OCI-LY7 (cell line): ENCODE results near the gene SFPQ.

Experiments used
- CTCF ChIP-seq: fragments of 200-600 bp; sonication (generic); conservative IDR thresholded peaks from 2 replicates; pipeline ENCODE4 v1.5.1; 2014; ENCODE audit warnings: mild to moderate bottlenecking, antibody characterized with exemption, low read length, moderate library complexity, mixed read lengths
- EZH2phosphoT487 ChIP-seq: fragments of 200-600 bp; sonication (generic); IDR thresholded peaks from 2 replicates; pipeline ENCODE4 v1.6.1; 2018; ENCODE audit warnings: low read depth, borderline replicate concordance, mild to moderate bottlenecking, mixed run types, antibody characterized with exemption, low read length, moderate library complexity, mixed read lengths

GRCh38 chr1:35192853-35193664 is at the start of gene SFPQ:
- no peak for TF ChIP-seq CTCF
- TF ChIP-seq EZH2phosphoT487, result no peak
